ENCODE measurements around the gene TEX12. TPM values are rescaled to one million over a fixed set of nuclear protein-coding genes. Genes with fewer than 3 reads are reported as not detected.
"Not testable (repeated sequence)": the region's sequence is repeated elsewhere in the genome, so short reads cannot be mapped to it uniquely, and the experiment has no call there.

TEX12 gene
- total and polyA plus RNA-seq, 2 of the 4 experiments (the other 2 are of a cell fraction), result 0.12 TPM; not detected in 1

DNA sequence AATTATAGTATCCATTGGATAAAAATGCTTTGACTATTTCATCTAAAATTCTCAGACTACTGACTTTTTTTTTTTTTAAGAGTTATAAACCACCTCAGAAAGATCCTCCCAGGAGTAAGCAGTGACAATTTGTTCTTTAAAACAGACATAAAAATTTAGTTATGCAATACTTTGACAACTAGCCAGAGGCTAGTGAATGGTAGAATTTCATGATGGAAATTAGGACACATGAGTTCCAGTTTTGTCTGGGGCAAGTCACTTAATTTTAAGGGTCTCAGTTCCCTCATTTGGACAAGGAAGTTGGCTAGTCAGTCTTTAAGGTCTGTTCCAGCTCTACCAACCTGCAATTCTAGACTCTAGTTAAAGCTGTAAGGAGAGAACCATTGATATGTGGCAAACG, 6.2 kb upstream of the TEX12 start:
- no peak for ATAC-seq (ENCODE audit: low read depth)

GRCh38 chr11:112162200-112162599, 5.0 kb upstream of the TEX12 start:
- H3K4me3 ChIP-seq (ENCODE audit: insufficient read depth, low read depth, low read length); H2BK15ac ChIP-seq (ENCODE audit: low read depth, low read length); H2AK5ac ChIP-seq (ENCODE audit: low read depth, low read length); H3K9ac ChIP-seq (ENCODE audit: low read depth, low read length); H3K14ac ChIP-seq (replicated peaks; ENCODE audit: low read depth, low read length); H4K8ac ChIP-seq (ENCODE audit: low read depth in 2 of 2, low read length in 2 of 2); H2BK5ac ChIP-seq (ENCODE audit: low read depth, low read length, poor library complexity, severe bottlenecking); H3K18ac ChIP-seq (ENCODE audit: low read depth, low read length); H3K36me3 ChIP-seq (ENCODE audit: control insufficient read depth, insufficient read depth, low read length); DNase-seq; in situ Hi-C loops (cut with MboI; ENCODE audit: low sequenced_read_pairs); H3K4ac ChIP-seq (ENCODE audit: low read depth, low read length); H4K5ac ChIP-seq (ENCODE audit: low read depth, low read length); H3K9me3 ChIP-seq (ENCODE audit: control insufficient read depth, insufficient read depth, low read length); H3K23ac ChIP-seq (ENCODE audit: low read depth, low read length); BruUV-seq (replicated peaks); intact Hi-C loops (cut with micrococcal nuclease); ATAC-seq (ENCODE audit: low read depth); H3K27me3 ChIP-seq (ENCODE audit: control insufficient read depth, insufficient read depth, low read length); H3K9me1 ChIP-seq (ENCODE audit: insufficient read depth, low read length); dilution Hi-C loops (cut with HindIII; ENCODE audit: low sequenced_read_pairs, unreplicated experiment); H2BK120ac ChIP-seq (ENCODE audit: low read depth, low read length); H2AFZ ChIP-seq (replicated peaks; ENCODE audit: low read length, poor library complexity); H3K56ac ChIP-seq (ENCODE audit: extremely low read depth, insufficient read depth, low read length); POLR2A ChIA-PET (ENCODE audit: unreplicated experiment); H3K79me1 ChIP-seq (ENCODE audit: low read depth in 1 of 2, low read length in 2 of 2); H4K20me1 ChIP-seq (ENCODE audit: insufficient read depth, low read length); H3K27ac ChIP-seq (ENCODE audit: insufficient read depth, low read length); H3K4me2 ChIP-seq (ENCODE audit: low read depth, low read length); H4K91ac ChIP-seq (ENCODE audit: insufficient read depth, low read depth, low read length); H2AK9ac ChIP-seq (replicated peaks; ENCODE audit: low read depth, low read length, poor library complexity): not testable (repeated sequence)
- Histone ChIP-seq H2BK20ac (ENCODE audit: low read depth, low read length) (peak overlapping the region; percentile 32; the same call in 1 of the 2 replicates), H3K4me1 (ENCODE audit: control insufficient read depth, insufficient read depth, low read length) (peaks cover 10% of the 10 kb centered on the region)
- CTCF ChIA-PET, result interaction anchor here (0.6 to 1.4 kb wide), 3 partner anchors 13 to 179 kb away, joined by 3 to 4 read pairs (median 3); partner anchors contain the start of gene BCO2
- WGBS, 2 experiments (ENCODE audit: extremely low coverage in 2 of 2, insufficient read length in 1 of 2), result no CpG with 5 or more reads among the region's 1 CpG

More for the DNA sequence above, 6.2 kb upstream of the TEX12 start:
- DNase-seq, result no peak
- Histone ChIP-seq H2AK5ac (ENCODE audit: low read depth, low read length) (no peak overlapping the region), H3K4me1 (ENCODE audit: control insufficient read depth, insufficient read depth, low read length) (peaks cover 14% of the 10 kb centered on the region), H3K14ac (replicated peaks; ENCODE audit: low read depth, low read length) (no peak overlapping the region), H3K23ac (ENCODE audit: low read depth, low read length) (no peak overlapping the region), H3K18ac (ENCODE audit: low read depth, low read length) (no peak overlapping the region), H2BK15ac (ENCODE audit: low read depth, low read length) (no peak overlapping the region), H3K4ac (ENCODE audit: low read depth, low read length) (no peak overlapping the region), H2BK120ac (ENCODE audit: low read depth, low read length) (no peak overlapping the region), H3K4me3 (ENCODE audit: insufficient read depth, low read depth, low read length) (no peak overlapping the region), H3K27ac (ENCODE audit: insufficient read depth, low read length) (no peak overlapping the region), H3K27me3 (ENCODE audit: control insufficient read depth, insufficient read depth, low read length) (no peaks in the 10 kb centered on the region), H4K20me1 (ENCODE audit: insufficient read depth, low read length) (no peaks in the 10 kb centered on the region; the same call in 1 of the 2 replicates), H2AK9ac (replicated peaks; ENCODE audit: low read depth, low read length, poor library complexity) (no peak overlapping the region), H2AFZ (replicated peaks; ENCODE audit: low read length, poor library complexity) (no peak overlapping the region), H4K5ac (ENCODE audit: low read depth, low read length) (no peak overlapping the region), H2BK5ac (ENCODE audit: low read depth, low read length, poor library complexity, severe bottlenecking) (no peak overlapping the region), H3K9me1 (ENCODE audit: insufficient read depth, low read length) (peaks cover 6% of the 10 kb centered on the region; the same call in 1 of the 2 replicates), H3K79me1 (ENCODE audit: low read depth in 1 of 2, low read length in 2 of 2) (no peaks in the 10 kb centered on the region), H4K8ac (ENCODE audit: low read depth in 2 of 2, low read length in 2 of 2) (no peak overlapping the region), H3K9me3 (ENCODE audit: control insufficient read depth, insufficient read depth, low read length) (no peaks in the 10 kb centered on the region), H2BK20ac (ENCODE audit: low read depth, low read length) (no peak overlapping the region), H3K4me2 (ENCODE audit: low read depth, low read length) (no peak overlapping the region), H4K91ac (ENCODE audit: insufficient read depth, low read depth, low read length) (no peak overlapping the region), H3K9ac (ENCODE audit: low read depth, low read length) (no peak overlapping the region), H3K56ac (ENCODE audit: extremely low read depth, insufficient read depth, low read length) (no peak overlapping the region), H3K36me3 (ENCODE audit: control insufficient read depth, insufficient read depth, low read length) (no peaks in the 10 kb centered on the region)
- in situ Hi-C loops (cut with MboI; ENCODE audit: low sequenced_read_pairs) (no loop called here), intact Hi-C loops (cut with micrococcal nuclease) (no loop called here), dilution Hi-C loops (cut with HindIII; ENCODE audit: low sequenced_read_pairs, unreplicated experiment) (no loop called here)
- no TSS peak for BruUV-seq (replicated peaks)
- ChIA-PET CTCF (no interaction called here), POLR2A (ENCODE audit: unreplicated experiment) (no interaction called here)
- TF ChIP-seq CEBPB (IDR thresholded peaks at IDR 0.05; ENCODE audit: low read depth, low read length), result peak; percentile 54
- no peak for TF ChIP-seq BHLHE40 (IDR thresholded peaks at IDR 0.05; ENCODE audit: low read depth, low read length)
- WGBS, 2 experiments (ENCODE audit: extremely low coverage in 2 of 2, insufficient read length in 1 of 2), result no CpG with 5 or more reads among the region's 1 CpG

Data from IMR-90 (cell line).